ENCODE data around the gene UBASH3A.

UBASH3A gene

GRCh38 chr21:42379426-42380215 is 24.1 kb upstream of the UBASH3A start:
- TF ChIP-seq, protein P1, sequence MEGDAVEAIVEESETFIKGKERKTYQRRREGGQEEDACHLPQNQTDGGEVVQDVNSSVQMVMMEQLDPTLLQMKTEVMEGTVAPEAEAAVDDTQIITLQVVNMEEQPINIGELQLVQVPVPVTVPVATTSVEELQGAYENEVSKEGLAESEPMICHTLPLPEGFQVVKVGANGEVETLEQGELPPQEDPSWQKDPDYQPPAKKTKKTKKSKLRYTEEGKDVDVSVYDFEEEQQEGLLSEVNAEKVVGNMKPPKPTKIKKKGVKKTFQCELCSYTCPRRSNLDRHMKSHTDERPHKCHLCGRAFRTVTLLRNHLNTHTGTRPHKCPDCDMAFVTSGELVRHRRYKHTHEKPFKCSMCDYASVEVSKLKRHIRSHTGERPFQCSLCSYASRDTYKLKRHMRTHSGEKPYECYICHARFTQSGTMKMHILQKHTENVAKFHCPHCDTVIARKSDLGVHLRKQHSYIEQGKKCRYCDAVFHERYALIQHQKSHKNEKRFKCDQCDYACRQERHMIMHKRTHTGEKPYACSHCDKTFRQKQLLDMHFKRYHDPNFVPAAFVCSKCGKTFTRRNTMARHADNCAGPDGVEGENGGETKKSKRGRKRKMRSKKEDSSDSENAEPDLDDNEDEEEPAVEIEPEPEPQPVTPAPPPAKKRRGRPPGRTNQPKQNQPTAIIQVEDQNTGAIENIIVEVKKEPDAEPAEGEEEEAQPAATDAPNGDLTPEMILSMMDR (IDR thresholded peaks at IDR 0.05; ENCODE audit: low read depth, low read length), result no peak
- no peak for DNase-seq
- H3K27me3 ChIP-seq, result peaks cover 8% of the 10 kb centered on the region; the same call in 1 of the 2 replicates
- no peak overlapping the region for H3K4me3 ChIP-seq (ENCODE audit: low read depth, low read length)
- no peaks in the 10 kb centered on the region for H3K9me3 ChIP-seq
- no peaks in the 10 kb centered on the region for H3K36me3 ChIP-seq
- H3K4me1 ChIP-seq, result no peaks in the 10 kb centered on the region

GRCh38 chr21:42381347-42381984 is 22.2 kb upstream of the UBASH3A start:
- peak; percentile 29 for DNase-seq
- Histone ChIP-seq H3K4me1 (no peaks in the 10 kb centered on the region), H3K9me3 (no peaks in the 10 kb centered on the region), H3K36me3 (no peaks in the 10 kb centered on the region), H3K27me3 (peaks cover 17% of the 10 kb centered on the region; the same call in 1 of the 2 replicates), H3K4me3 (ENCODE audit: low read depth, low read length) (no peak overlapping the region)
- TF ChIP-seq, protein P1 (IDR thresholded peaks at IDR 0.05; ENCODE audit: low read depth, low read length), result peak; percentile 69

- Histone ChIP-seq H3K27me3 (peaks cover 18% of the 10 kb centered on the region; the same call in 1 of the 2 replicates), H3K9me3 (no peaks in the 10 kb centered on the region), H3K36me3 (no peaks in the 10 kb centered on the region), H3K4me1 (no peaks in the 10 kb centered on the region), H3K4me3 (ENCODE audit: low read depth, low read length) (no peak overlapping the region)
- TF ChIP-seq, protein P1 (IDR thresholded peaks at IDR 0.05; ENCODE audit: low read depth, low read length), result no peak
- no peak for DNase-seq
Observed at GRCh38 chr21:42382915-42383314, 20.8 kb upstream of the UBASH3A start.

DNA sequence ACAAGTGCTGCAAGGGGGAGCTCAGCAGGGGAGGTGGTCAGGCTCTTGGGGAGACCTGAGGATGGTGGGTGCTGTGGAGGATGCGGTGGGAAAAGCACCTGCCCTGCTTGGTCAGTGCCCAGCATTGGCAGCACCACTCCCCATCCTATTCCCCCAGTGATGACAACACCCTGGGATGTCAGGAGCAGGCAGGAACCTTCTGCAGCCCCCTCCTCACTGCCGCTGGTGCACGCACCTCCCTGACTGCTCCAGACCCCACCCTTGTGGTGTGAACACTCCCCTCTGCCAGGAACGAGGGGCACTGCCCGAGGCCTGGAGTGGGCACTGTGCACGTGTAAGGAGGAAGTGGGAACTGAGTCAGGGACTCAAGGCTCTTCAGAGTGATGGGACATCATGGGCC is 20.4 kb upstream of the UBASH3A start:
- H3K4me1 ChIP-seq, result no peaks in the 10 kb centered on the region
- no peak overlapping the region for H3K4me3 ChIP-seq (ENCODE audit: low read depth, low read length)
- H3K27me3 ChIP-seq, result peaks cover 18% of the 10 kb centered on the region; the same call in 1 of the 2 replicates
- TF ChIP-seq, protein P1 (IDR thresholded peaks at IDR 0.05; ENCODE audit: low read depth, low read length), result no peak
- no peaks in the 10 kb centered on the region for H3K9me3 ChIP-seq
- DNase-seq, result no peak
- no peaks in the 10 kb centered on the region for H3K36me3 ChIP-seq

DNA sequence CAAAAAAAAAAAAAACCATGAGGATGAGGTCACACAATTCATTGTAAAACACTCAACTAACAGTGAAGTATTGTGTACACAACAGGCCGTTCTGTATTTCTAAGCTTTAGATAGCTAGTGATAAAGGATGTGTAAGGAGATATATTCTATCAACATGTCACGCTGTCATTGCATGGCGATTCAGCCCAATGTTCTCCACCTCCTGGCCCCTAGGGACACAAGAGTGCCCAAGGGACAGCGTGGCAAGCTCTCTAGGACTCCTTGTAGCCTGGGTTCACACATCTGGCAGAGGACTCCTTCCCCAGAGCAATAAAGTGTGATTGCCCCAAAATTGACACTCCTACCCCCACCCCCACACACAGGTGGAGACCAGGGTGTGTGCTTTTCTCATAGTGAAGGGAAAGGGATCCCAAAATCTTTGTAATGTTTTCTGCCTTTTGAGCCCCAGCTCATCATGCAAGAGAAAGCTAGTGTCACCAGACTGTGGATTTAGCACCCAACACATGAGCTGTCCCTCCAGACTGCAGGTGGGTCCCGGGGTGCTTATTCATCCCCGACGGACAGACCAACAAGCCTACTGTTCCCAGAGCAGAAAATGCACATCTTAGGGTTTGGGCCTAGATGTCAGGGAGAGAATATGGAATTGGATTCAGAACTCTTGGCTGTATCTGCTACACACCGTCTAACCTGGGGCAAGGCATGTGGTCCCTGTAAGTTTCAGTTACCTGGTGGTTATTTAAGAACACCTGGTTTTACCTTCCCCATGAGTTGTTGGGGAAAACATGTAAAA is 19.4 kb upstream of the UBASH3A start:
- H3K36me3 ChIP-seq, result no peaks in the 10 kb centered on the region
- H3K9me3 ChIP-seq, result no peaks in the 10 kb centered on the region
- DNase-seq, result no peak
- H3K27me3 ChIP-seq, result peaks cover 14% of the 10 kb centered on the region; the same call in 1 of the 2 replicates
- H3K4me3 ChIP-seq (ENCODE audit: low read depth, low read length), result no peak overlapping the region
- TF ChIP-seq, protein P1 (IDR thresholded peaks at IDR 0.05; ENCODE audit: low read depth, low read length), result no peak
- no peaks in the 10 kb centered on the region for H3K4me1 ChIP-seq

Data from BE2C (cell line).